ENCODE data around the gene ACTN2.

DNA sequence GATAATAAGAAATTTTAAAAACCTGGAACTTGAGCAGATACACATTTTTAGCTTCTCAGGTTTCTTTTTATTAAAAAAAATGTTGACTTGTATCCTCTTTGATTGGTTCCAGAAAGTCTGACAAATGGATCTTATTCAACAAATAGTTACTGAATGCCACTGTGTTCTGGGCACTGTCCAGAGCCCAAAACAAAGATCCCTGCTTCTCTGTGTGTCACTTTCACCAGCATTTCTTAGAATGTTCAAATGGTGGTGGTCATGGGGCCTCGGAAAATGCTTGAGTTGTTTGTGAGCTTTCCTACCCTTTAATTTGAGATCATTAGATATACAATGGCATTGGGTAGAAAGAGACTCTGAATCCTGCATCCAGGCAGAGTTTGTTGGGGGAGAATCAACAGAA, 19.9 kb downstream of the ACTN2 start:
- TF ChIP-seq, protein P1, sequence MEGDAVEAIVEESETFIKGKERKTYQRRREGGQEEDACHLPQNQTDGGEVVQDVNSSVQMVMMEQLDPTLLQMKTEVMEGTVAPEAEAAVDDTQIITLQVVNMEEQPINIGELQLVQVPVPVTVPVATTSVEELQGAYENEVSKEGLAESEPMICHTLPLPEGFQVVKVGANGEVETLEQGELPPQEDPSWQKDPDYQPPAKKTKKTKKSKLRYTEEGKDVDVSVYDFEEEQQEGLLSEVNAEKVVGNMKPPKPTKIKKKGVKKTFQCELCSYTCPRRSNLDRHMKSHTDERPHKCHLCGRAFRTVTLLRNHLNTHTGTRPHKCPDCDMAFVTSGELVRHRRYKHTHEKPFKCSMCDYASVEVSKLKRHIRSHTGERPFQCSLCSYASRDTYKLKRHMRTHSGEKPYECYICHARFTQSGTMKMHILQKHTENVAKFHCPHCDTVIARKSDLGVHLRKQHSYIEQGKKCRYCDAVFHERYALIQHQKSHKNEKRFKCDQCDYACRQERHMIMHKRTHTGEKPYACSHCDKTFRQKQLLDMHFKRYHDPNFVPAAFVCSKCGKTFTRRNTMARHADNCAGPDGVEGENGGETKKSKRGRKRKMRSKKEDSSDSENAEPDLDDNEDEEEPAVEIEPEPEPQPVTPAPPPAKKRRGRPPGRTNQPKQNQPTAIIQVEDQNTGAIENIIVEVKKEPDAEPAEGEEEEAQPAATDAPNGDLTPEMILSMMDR (conservative IDR thresholded peaks at IDR 0.05) = no peak
- TF ChIP-seq ZFX (IDR thresholded peaks at IDR 0.05) = no peak

Measured in C4-2B (cell line).